Adrenal gland (tissue), 12 donors: ENCODE data around the gene MOB3B. TPM values are rescaled to one million over a fixed set of nuclear protein-coding genes. Genes with fewer than 3 reads are reported as not detected.

Experiments
- DNase-seq, 7 donors: peaks; one replicate each; pipeline ENCODE4 v3.0.0-alpha.2; 2019 to 2020
- H3K27ac ChIP-seq, 5 donors: fragments of 200-600 bp; sonication (generic) in 4 of 5; 1 replicate in 3 of 5; 2 replicates in 2 of 5; pipeline versions ENCODE4 v1.5.1 to v1.8.0; 2016 to 2020; ENCODE audit warnings: mild to moderate bottlenecking in 1 of 5
- H3K27me3 ChIP-seq: fragments of 200-600 bp; 2 replicates; pipeline ENCODE4 v1.8.0; 2021
- H3K36me3 ChIP-seq, 2 donors: fragments of 200-600 bp; replicated peaks in 1 of 2; 1 replicate in 1 of 2; 2 replicates in 1 of 2; pipeline versions ENCODE4 v1.5.1 to v1.8.0; 2018 to 2022
- H3K4me1 ChIP-seq, 2 donors: fragments of 200-600 bp; replicated peaks in 1 of 2; 1 replicate in 1 of 2; 2 replicates in 1 of 2; pipeline versions ENCODE4 v1.5.1 to v1.8.0; 2018 to 2021
- H3K4me3 ChIP-seq, 4 donors: fragments of 200-600 bp; sonication (generic) in 3 of 4; one replicate each; pipeline ENCODE4 v1.5.1; 2016 to 2018
- H3K9me3 ChIP-seq, 3 donors: fragments of 200-600 bp; sonication (generic) in 1 of 3; replicated peaks in 1 of 3; 1 replicate in 2 of 3; 2 replicates in 1 of 3; pipeline versions ENCODE4 v1.5.1 to v1.8.0; 2016 to 2021
- POLR2A ChIP-seq, 2 donors: fragments of 450-650 bp; IDR thresholded peaks; one replicate each; pipeline ENCODE4 v1.6.1; 2017; ENCODE audit warnings: antibody characterized with exemption in 2 of 2, mild to moderate bottlenecking in 2 of 2, moderate library complexity in 1 of 2
- WGBS, 4 donors: extraction: QIAGEN DNeasy Blood & Tissue Kit in 2 of 4; methylation state at CpG; one replicate each; pipeline versions ENCODE4 v1.1.5 to v1.1.7; 2013 to 2017; 5-methylcytosine and 5-hydroxymethylcytosine counted together
- intact Hi-C, 2 donors: fragments of 100-400 bp; cut with DNase I; formaldehyde crosslinking; loops; one replicate each; pipeline versions ENCODE4 v1.14.1 to v1.15.0; 2022 to 2023
- polyA plus RNA-seq, 3 donors: library from polyadenylated mRNA; stranded (reverse); fragments of 200-250 nt in 2 of 3; fragments of 350-450 nt in 1 of 3; fragmentation: Illumina TruSeq in 1 of 3; extraction: RNeasy Lipid Tissue Mini Kit (QIAGEN cat#74804) in 1 of 3; gene quantifications; one replicate each; pipeline ENCODE4 v1.2.3, GENCODE V29; 2013 to 2014
- total RNA-seq, 9 donors: library from RNA; depleted of rRNA in 4 of 9; stranded (reverse); fragments of >200 nt in 4 of 9; fragments of 120-200 nt in 1 of 9; fragmentation: NEBNext Ultra II Directional in 1 of 9; extraction: Animal tissue kit (Norgen Biotek cat#: 25700) in 1 of 9; gene quantifications; one replicate each; pipeline versions ENCODE4 v1.1.0 to v1.2.4, GENCODE V29; 2013 to 2023
- TF ChIP-seq, protein P1 (sequence below), 6 experiments: fragments of 450-650 bp in 4 of 6; fragments of 200-600 bp in 2 of 6; sonication (generic) in 1 of 6; IDR thresholded peaks; 1 replicate in 5 of 6; 2 replicates in 1 of 6; pipeline versions ENCODE4 v1.5.1 to v1.8.0; 2016 to 2021; ENCODE audit warnings: antibody characterized with exemption in 6 of 6, mild to moderate bottlenecking in 2 of 6, moderate library complexity in 1 of 6
- donor health status: healthy with polysubstance abuse.
- donor health status: Bipolar disorder and iron deficiency.
- donor health status: DM: yes; HTN: yes; CAD: no.
- donor health status: DM: no; HTN: no; CAD: no.
- donor health status: DM: no; HTN: no; CAD: no.
- donor health status: DM: yes; HTN: yes; CAD: no.

Gene MOB3B
- total and polyA plus RNA-seq, 12 donors, result 1.3 to 9.0 (median 3.4) TPM

DNA sequence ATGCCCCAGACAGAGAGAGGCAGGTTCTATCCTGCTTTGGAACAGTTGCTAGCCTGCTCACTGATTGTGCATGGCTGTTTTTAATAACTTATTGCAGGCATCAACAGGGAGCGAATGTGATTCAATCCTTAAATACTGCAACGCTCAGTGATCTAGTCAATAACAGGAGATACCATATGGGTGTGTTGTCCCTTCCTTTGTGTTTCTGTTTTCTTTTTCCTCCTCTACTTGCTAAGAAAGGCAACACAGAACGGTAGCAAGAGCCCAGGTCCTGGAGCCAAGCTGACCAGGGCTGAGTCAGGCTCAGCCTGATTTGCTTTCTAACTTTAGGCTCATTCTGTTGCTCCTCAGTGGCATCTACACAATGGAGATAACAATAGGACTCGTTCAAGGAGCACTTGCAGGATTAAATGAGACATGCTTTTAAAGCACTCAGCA lies 134.1 kb downstream of the MOB3B start:
- intact Hi-C loops, result no loop called here
- WGBS, 4 donors, result 69 to 78% (median 73%) methylated on average over 4 of the region's 4 CpGs
- Histone ChIP-seq H3K9me3 (no peaks in the 10 kb centered on the region), H3K36me3 (no peaks in the 10 kb centered on the region), H3K4me1 (peaks cover 0 to 8% of the 10 kb centered on the region in 2 donors), H3K27me3 (no peaks in the 10 kb centered on the region), H3K4me3 (no peak overlapping the region), H3K27ac (no peak overlapping the region)
- DNase-seq, result no peak
- TF ChIP-seq, protein P1, sequence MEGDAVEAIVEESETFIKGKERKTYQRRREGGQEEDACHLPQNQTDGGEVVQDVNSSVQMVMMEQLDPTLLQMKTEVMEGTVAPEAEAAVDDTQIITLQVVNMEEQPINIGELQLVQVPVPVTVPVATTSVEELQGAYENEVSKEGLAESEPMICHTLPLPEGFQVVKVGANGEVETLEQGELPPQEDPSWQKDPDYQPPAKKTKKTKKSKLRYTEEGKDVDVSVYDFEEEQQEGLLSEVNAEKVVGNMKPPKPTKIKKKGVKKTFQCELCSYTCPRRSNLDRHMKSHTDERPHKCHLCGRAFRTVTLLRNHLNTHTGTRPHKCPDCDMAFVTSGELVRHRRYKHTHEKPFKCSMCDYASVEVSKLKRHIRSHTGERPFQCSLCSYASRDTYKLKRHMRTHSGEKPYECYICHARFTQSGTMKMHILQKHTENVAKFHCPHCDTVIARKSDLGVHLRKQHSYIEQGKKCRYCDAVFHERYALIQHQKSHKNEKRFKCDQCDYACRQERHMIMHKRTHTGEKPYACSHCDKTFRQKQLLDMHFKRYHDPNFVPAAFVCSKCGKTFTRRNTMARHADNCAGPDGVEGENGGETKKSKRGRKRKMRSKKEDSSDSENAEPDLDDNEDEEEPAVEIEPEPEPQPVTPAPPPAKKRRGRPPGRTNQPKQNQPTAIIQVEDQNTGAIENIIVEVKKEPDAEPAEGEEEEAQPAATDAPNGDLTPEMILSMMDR (IDR thresholded peaks at IDR 0.05), result no peak
- no peak for TF ChIP-seq POLR2A (IDR thresholded peaks at IDR 0.05)

DNA sequence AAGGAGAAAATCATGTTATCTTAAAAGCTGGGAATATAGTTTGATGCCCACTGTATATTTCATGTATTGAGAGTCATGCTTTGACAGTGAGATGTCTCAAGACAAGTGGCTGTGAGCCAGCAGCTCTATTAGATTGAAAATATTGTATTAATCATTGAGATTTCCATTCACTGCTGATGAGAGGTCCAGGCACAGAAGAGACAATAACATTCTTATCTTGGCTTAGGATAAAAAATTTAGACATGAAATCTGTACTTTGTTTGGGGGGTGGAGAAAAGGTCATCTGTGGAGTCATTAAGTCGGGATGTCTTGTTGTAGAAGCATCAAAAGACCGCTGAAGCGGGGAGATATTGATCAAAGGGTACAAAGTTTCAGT lies 134.8 kb downstream of the MOB3B start:
- Histone ChIP-seq H3K27ac (no peak overlapping the region), H3K27me3 (no peaks in the 10 kb centered on the region), H3K4me1 (peaks cover 0 to 8% of the 10 kb centered on the region in 2 donors), H3K36me3 (no peaks in the 10 kb centered on the region), H3K4me3 (no peak overlapping the region), H3K9me3 (no peaks in the 10 kb centered on the region)
- no peak for DNase-seq
- TF ChIP-seq, protein P1 (IDR thresholded peaks at IDR 0.05), result no peak
- no peak for TF ChIP-seq POLR2A (IDR thresholded peaks at IDR 0.05)
- intact Hi-C loops, result no loop called here
- 77 to 95% (median 82%) methylated on average over 3 of the region's 3 CpGs for WGBS, 4 donors

DNA sequence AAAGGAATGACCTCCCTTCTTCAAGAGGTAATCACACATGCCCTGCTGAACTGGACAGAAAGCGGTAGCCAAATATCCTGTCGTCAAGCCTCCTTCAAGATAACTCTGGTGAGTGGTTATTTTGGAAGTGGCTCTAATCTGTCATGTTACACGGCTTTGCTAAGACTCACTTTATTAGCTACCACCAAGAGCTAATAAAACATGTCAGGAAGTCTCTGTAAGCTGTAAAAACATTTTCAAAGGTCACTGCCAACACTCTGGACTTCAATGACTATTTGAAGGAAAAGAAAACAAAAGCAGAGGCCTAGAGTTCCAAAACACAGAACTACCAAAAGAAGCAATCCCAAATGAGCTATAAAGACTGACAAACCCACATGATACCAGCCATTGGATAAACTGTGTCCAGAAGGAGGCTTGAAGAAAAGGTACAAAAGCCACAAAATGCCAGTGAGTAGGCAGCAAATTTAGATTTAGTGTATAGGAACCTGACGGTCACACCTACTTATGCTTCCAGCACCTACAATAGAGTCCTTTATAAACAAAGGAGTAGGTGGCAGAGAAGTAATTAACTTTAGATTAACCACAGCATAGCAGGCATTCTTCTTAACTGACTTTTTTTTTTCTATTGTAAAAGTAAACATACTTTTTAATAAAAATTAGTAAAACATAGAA lies 135.3 kb downstream of the MOB3B start:
- intact Hi-C loops, result no loop called here
- no peak overlapping the region for H3K27ac ChIP-seq
- 47 to 53% (median 52%) methylated on average over 4 of the region's 4 CpGs for WGBS, 4 donors

DNA sequence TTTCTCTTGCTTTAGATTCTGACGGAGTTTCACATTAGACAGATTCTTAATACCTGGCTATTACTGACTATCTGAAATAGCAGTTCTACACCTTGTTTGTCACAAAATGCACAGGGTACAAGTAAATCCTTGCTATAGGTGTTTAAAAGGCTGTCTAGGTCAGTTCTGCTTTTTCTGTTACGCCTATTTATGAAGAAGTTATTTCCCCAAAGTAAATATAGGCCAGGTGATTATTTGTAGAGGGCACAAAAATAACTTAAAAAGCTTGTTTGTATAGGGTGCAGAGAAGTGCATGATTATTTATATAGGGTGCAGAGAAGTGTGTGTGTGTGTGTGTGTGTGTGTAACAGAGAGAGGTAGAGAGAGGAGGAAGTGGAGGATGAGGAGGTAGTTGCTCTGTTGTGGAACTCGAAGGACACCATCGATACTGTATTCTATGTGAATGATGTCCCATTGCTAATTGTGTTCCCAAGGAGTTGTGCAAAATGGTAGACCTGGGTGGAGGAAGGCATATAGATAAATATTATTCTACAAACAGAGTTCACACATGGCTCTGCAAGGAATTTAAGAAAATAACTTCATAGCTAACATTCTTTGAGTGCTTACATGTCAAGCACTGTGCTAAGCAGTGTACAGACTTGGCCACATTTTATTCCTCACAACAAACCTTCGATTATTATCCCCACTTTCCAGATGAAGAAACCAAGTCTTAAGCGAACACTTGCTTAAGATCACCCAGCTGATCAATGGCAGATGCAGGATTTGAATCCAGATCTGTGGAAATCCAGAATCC lies 136.4 kb downstream of the MOB3B start:
- Histone ChIP-seq H3K36me3 (no peaks in the 10 kb centered on the region), H3K4me3 (no peak overlapping the region), H3K4me1 (peaks cover 0 to 8% of the 10 kb centered on the region in 2 donors), H3K27ac (no peak overlapping the region), H3K9me3 (no peaks in the 10 kb centered on the region), H3K27me3 (no peaks in the 10 kb centered on the region)
- intact Hi-C loops, result no loop called here
- no peak for DNase-seq
- TF ChIP-seq, protein P1 (IDR thresholded peaks at IDR 0.05), result no peak
- no peak for TF ChIP-seq POLR2A (IDR thresholded peaks at IDR 0.05)
- 87 to 93% (median 88%) methylated on average over 6 of the region's 6 CpGs for WGBS, 4 donors

More for the DNA sequence above, 135.3 kb downstream of the MOB3B start:
- H3K27me3 ChIP-seq, result no peaks in the 10 kb centered on the region
- H3K4me1 ChIP-seq, result peaks cover 0 to 8% of the 10 kb centered on the region in 2 donors
- TF ChIP-seq POLR2A (IDR thresholded peaks at IDR 0.05), result no peak
- TF ChIP-seq, protein P1 (IDR thresholded peaks at IDR 0.05), result no peak
- no peak overlapping the region for H3K4me3 ChIP-seq
- H3K36me3 ChIP-seq, result no peaks in the 10 kb centered on the region
- no peaks in the 10 kb centered on the region for H3K9me3 ChIP-seq
- DNase-seq, result no peak
